ENCODE data around the gene TMEM223.
A peak's percentile ranks its signal among the peaks of the same experiment; 100 is the strongest.
"Not testable (repeated sequence)": the region's sequence is repeated elsewhere in the genome, so short reads cannot be mapped to it uniquely, and the experiment has no call there.

TMEM223 gene

DNA sequence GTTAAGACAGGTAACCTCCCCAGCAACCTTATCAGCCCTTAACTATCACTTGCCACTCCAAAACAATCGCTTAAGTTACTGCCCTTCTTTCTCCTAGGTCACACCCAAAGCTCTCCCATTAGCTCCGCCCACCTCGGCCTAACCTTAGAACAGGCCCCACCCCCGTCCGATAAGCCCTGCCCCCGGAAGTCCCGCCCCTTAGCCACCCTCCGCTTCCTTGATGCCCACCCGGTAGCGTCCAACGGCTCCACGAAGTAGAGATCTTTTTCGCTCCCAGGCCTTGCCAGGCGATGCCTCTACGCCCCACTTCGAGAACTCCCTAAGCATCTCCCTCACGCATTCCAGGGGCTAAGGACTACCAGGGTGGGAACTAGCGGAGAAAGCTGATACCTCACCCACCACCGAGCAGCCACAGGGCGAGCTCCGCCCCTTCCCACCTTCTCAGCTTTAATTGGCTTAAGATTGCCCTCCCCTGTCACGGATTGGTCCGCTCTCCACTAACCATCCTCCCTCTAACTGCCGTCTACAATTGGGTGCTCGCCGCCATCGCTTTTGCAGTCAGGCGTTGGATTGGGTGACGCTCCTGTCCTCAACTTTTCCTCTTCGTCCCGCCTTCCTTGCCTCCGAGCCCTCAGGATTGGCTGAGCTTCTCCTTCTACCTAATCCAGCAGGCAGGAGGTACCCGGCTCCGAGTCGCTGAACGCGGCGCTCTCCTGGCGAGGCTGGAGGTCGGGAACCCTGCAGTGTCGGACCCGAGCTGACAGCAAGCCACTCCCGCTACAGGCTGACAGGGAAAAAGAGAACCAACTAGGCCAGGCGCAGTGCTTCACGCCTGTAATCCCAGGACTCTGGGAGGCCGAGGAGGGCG is 37.8 kb downstream of the TMEM223 start, which contains the start of gene ZBTB3:
Gene ZBTB3 (minus strand): TSS at position 425 of the 868 bp plus-strand sequence. CDS start 496 bp downstream, outside the sequence.
- H3K27ac Mint-ChIP-seq, result peak within 1 kb of the TSS; percentile 91 to 98 (median 97)
- peaks cover 14% of the 10 kb centered on the region for H3K36me3 Mint-ChIP-seq (ENCODE audit: low read depth)
- peak within 1 kb of the TSS; percentile 87 to 97 (median 94) for H3K4me3 Mint-ChIP-seq
- peaks cover 10% of the 10 kb centered on the region for H3K4me1 Mint-ChIP-seq
- H3K9me3 Mint-ChIP-seq, result no peaks in the 10 kb centered on the region
- TF ChIP-seq, protein P1, sequence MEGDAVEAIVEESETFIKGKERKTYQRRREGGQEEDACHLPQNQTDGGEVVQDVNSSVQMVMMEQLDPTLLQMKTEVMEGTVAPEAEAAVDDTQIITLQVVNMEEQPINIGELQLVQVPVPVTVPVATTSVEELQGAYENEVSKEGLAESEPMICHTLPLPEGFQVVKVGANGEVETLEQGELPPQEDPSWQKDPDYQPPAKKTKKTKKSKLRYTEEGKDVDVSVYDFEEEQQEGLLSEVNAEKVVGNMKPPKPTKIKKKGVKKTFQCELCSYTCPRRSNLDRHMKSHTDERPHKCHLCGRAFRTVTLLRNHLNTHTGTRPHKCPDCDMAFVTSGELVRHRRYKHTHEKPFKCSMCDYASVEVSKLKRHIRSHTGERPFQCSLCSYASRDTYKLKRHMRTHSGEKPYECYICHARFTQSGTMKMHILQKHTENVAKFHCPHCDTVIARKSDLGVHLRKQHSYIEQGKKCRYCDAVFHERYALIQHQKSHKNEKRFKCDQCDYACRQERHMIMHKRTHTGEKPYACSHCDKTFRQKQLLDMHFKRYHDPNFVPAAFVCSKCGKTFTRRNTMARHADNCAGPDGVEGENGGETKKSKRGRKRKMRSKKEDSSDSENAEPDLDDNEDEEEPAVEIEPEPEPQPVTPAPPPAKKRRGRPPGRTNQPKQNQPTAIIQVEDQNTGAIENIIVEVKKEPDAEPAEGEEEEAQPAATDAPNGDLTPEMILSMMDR (IDR thresholded peaks at IDR 0.05; ENCODE audit: unreplicated experiment in 3 of 3), result no peak
- no peaks in the 10 kb centered on the region for H3K27me3 Mint-ChIP-seq (ENCODE audit: low read depth)

DNA sequence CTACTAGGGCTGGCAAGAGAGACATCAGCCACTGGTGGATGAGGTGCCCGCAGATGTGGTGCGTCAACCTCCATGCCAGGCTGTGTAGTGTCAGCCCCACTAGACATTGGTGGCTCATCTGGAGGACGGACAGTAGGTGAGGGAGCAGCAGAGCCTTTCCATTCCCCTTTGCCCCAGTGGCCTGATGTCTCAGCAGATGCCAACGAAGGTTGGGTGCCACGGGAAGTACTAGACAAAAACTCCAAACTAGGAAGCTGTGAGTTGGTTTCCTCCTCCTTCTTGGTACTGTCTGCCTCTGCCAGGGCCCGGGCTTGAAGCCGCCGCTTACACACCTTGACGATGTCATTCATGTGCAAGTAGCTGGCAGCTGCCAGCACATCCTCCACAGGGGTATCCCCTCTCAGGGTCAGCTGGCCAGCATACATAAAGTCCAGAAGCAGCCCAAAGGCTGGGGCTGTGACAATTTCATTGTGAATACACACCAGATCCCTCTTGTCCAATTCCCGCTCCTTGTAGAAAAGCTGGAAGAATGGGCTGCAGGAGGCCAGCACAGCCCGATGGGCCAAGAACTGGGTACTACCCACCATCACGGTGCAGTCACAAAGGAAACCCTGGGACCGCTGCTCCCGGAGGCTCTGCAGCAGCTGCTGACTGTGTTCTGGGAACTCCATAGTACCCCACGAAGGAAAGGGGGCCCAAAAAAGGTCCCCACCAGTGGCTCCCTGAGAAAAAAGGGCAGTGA is 38.6 kb downstream of the TMEM223 start:
- Mint-ChIP-seq H3K27me3 (ENCODE audit: low read depth) (no peaks in the 10 kb centered on the region), H3K36me3 (ENCODE audit: low read depth) (peaks cover 16% of the 10 kb centered on the region), H3K9me3 (no peaks in the 10 kb centered on the region), H3K4me3 (peak overlapping the region; percentile 87 to 97 (median 94)), H3K4me1 (peaks cover 10% of the 10 kb centered on the region), H3K27ac (peak overlapping the region; percentile 91 to 98 (median 97))
- TF ChIP-seq, protein P1 (IDR thresholded peaks at IDR 0.05; ENCODE audit: unreplicated experiment in 3 of 3), result no peak

DNA sequence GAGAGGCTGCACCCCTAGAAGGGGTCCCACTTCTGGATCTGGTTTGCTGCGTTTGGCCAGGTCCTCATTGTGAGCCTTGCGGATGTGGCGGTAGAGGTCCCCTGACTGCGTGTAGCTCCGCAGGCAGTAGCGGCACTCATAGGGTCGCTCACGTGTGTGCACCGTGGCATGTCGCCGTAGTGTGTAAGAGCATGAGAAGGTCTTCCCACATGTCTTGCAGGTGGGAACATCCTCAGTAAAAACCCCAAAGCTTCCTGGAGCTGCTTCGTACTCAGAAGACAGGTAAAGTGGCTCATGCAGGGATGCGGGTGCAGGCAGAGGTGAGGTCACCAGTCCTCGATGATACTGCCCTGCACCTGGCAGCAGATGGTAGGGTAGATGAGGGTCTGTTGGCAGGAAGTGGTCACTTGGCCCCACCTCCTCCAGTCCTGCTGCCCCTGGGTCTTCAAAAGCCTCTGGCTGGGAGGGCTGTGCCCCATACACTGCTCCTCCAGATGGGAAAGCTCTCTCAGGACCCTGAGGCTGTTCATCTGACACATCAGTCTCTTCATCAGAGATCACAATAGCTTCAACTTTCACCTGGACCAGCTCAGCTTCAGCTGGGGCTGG is 39.5 kb downstream of the TMEM223 start:
- peaks cover 10% of the 10 kb centered on the region for H3K4me1 Mint-ChIP-seq
- peaks cover 16% of the 10 kb centered on the region for H3K36me3 Mint-ChIP-seq (ENCODE audit: low read depth)
- H3K27ac Mint-ChIP-seq, result peak overlapping the region in 2 of 3 experiments; percentile 26 to 76
- TF ChIP-seq, protein P1 (IDR thresholded peaks at IDR 0.05; ENCODE audit: unreplicated experiment in 3 of 3), result no peak
- no peaks in the 10 kb centered on the region for H3K9me3 Mint-ChIP-seq
- H3K27me3 Mint-ChIP-seq (ENCODE audit: low read depth), result no peaks in the 10 kb centered on the region
- H3K4me3 Mint-ChIP-seq, result peak overlapping the region; percentile 64 to 97 (median 68)

DNA sequence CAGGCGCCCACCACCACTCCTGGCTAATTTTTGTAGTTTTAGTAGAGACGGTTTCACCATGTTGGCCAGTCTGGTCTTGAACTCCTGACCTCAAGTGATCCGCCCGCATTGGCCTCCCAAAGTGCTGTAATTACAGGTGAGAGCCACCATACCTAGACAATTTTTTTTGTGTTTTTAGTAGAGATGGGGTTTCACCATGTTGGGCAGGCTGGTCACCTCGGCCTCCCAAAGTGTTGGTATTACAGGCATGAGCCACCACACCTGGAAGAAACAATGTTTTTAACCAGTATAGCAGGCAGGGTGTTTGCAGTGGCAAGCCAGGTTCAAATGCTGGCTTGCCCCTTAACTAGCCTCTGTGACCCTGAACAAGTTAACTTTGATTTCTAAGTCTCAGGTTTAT is 41.9 kb downstream of the TMEM223 start:
- H3K27ac Mint-ChIP-seq; H3K4me3 Mint-ChIP-seq; H3K9me3 Mint-ChIP-seq; H3K27me3 Mint-ChIP-seq (ENCODE audit: low read depth); H3K4me1 Mint-ChIP-seq: not testable (repeated sequence)
- H3K36me3 Mint-ChIP-seq (ENCODE audit: low read depth), result peaks cover 16% of the 10 kb centered on the region

DNA sequence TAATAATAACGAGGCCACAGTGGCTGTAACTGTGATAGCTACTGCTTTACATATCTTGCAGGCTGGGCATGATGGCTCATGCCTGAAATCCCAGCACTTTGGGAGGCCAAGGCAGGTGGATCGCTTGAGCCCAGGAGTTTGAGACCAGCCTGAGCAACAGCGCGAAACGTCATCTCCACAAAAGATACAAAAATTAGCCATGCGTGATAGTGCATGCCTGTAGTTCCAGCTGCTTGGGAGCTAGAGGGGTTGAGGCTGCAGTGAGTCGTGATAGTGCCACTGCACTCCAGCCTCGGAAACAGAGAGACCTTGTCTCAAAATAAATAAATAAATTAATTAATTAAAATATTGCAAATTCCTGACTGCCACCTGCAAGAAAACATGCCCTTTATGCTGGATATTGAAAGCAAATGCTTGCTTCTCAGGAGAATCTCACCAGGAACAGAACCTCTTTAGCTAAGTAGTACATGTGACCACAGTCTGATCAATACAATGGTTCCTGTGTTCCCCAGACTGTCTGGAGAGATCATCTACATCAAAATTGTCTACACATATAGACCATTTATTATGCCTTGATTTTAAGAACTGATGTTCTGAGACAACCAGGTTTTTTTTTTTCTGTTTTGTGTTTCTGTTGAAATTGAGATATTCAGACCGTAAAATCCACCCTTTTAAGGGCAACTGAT is 44.2 kb downstream of the TMEM223 start:
- Mint-ChIP-seq H3K4me3 (no peak overlapping the region), H3K27ac (peak overlapping the region in 2 of 3 experiments; percentile 32 to 37), H3K4me1 (no peaks in the 10 kb centered on the region), H3K27me3 (ENCODE audit: low read depth) (no peaks in the 10 kb centered on the region), H3K36me3 (ENCODE audit: low read depth) (peaks cover 13% of the 10 kb centered on the region), H3K9me3 (no peaks in the 10 kb centered on the region)
- TF ChIP-seq, protein P1 (IDR thresholded peaks at IDR 0.05; ENCODE audit: unreplicated experiment in 3 of 3), result no peak
